Adrenal gland (tissue), 12 donors: ENCODE data around the gene MRGPRF. TPM values are rescaled to one million over a fixed set of nuclear protein-coding genes. Genes with fewer than 3 reads are reported as not detected.

Experiments
- DNase-seq, 7 donors: peaks; one replicate each; pipeline ENCODE4 v3.0.0-alpha.2; 2019 to 2020
- H3K27ac ChIP-seq, 5 donors: fragments of 200-600 bp; sonication (generic) in 4 of 5; 1 replicate in 3 of 5; 2 replicates in 2 of 5; pipeline versions ENCODE4 v1.5.1 to v1.8.0; 2016 to 2020; ENCODE audit warnings: mild to moderate bottlenecking in 1 of 5
- H3K27me3 ChIP-seq: fragments of 200-600 bp; 2 replicates; pipeline ENCODE4 v1.8.0; 2021
- H3K36me3 ChIP-seq, 2 donors: fragments of 200-600 bp; replicated peaks in 1 of 2; 1 replicate in 1 of 2; 2 replicates in 1 of 2; pipeline versions ENCODE4 v1.5.1 to v1.8.0; 2018 to 2022
- H3K4me1 ChIP-seq, 2 donors: fragments of 200-600 bp; replicated peaks in 1 of 2; 1 replicate in 1 of 2; 2 replicates in 1 of 2; pipeline versions ENCODE4 v1.5.1 to v1.8.0; 2018 to 2021
- H3K4me3 ChIP-seq, 4 donors: fragments of 200-600 bp; sonication (generic) in 3 of 4; one replicate each; pipeline ENCODE4 v1.5.1; 2016 to 2018
- H3K9me3 ChIP-seq, 3 donors: fragments of 200-600 bp; sonication (generic) in 1 of 3; replicated peaks in 1 of 3; 1 replicate in 2 of 3; 2 replicates in 1 of 3; pipeline versions ENCODE4 v1.5.1 to v1.8.0; 2016 to 2021
- CTCF ChIP-seq, 6 experiments: fragments of 450-650 bp in 4 of 6; fragments of 200-600 bp in 2 of 6; sonication (generic) in 1 of 6; IDR thresholded peaks; 1 replicate in 5 of 6; 2 replicates in 1 of 6; pipeline versions ENCODE4 v1.5.1 to v1.8.0; 2016 to 2021; ENCODE audit warnings: antibody characterized with exemption in 6 of 6, mild to moderate bottlenecking in 2 of 6, moderate library complexity in 1 of 6
- POLR2A ChIP-seq, 2 donors: fragments of 450-650 bp; IDR thresholded peaks; one replicate each; pipeline ENCODE4 v1.6.1; 2017; ENCODE audit warnings: antibody characterized with exemption in 2 of 2, mild to moderate bottlenecking in 2 of 2, moderate library complexity in 1 of 2
- whole genome bisulfite sequencing, 4 donors: extraction: QIAGEN DNeasy Blood & Tissue Kit in 2 of 4; methylation state at CpG; one replicate each; pipeline versions ENCODE4 v1.1.5 to v1.1.7; 2013 to 2017; 5-methylcytosine and 5-hydroxymethylcytosine counted together
- intact Hi-C, 2 donors: fragments of 100-400 bp; cut with DNase I; formaldehyde crosslinking; loops; one replicate each; pipeline versions ENCODE4 v1.14.1 to v1.15.0; 2022 to 2023
- polyA plus RNA-seq, 3 donors: library from polyadenylated mRNA; stranded (reverse); fragments of 200-250 nt in 2 of 3; fragments of 350-450 nt in 1 of 3; fragmentation: Illumina TruSeq in 1 of 3; extraction: RNeasy Lipid Tissue Mini Kit (QIAGEN cat#74804) in 1 of 3; gene quantifications; one replicate each; pipeline ENCODE4 v1.2.3, GENCODE V29; 2013 to 2014
- total RNA-seq, 9 donors: library from RNA; depleted of rRNA in 4 of 9; stranded (reverse); fragments of >200 nt in 4 of 9; fragments of 120-200 nt in 1 of 9; fragmentation: NEBNext Ultra II Directional in 1 of 9; extraction: Animal tissue kit (Norgen Biotek cat#: 25700) in 1 of 9; gene quantifications; one replicate each; pipeline versions ENCODE4 v1.1.0 to v1.2.4, GENCODE V29; 2013 to 2023
- donor health status: healthy with polysubstance abuse.
- donor health status: Bipolar disorder and iron deficiency.
- donor health status: DM: yes; HTN: yes; CAD: no.
- donor health status: DM: no; HTN: no; CAD: no.
- donor health status: DM: no; HTN: no; CAD: no.
- donor health status: DM: yes; HTN: yes; CAD: no.

The MRGPRF gene
- total and polyA plus RNA-seq, 12 donors: 0.33 to 14.6 (median 4.3) TPM

- no peaks in the 10 kb centered on the region for H3K4me1 ChIP-seq
- TF ChIP-seq CTCF (IDR thresholded peaks at IDR 0.05) (no peak), POLR2A (IDR thresholded peaks at IDR 0.05) (no peak)
- H3K36me3 ChIP-seq: no peaks in the 10 kb centered on the region
- no peak overlapping the region for H3K27ac ChIP-seq
- no peaks in the 10 kb centered on the region for H3K9me3 ChIP-seq
- no peaks in the 10 kb centered on the region for H3K27me3 ChIP-seq
- 84 to 92% (median 86%) methylated on average over 8 to 10 of the region's 10 CpGs for WGBS, 4 donors
- no peak for DNase-seq
- intact Hi-C loops: no loop called here
- no peak overlapping the region for H3K4me3 ChIP-seq
Observed at GRCh38 chr11:69022260-69022659, 9.2 kb upstream of the MRGPRF start.

- Histone ChIP-seq H3K36me3 (no peaks in the 10 kb centered on the region), H3K27me3 (no peaks in the 10 kb centered on the region), H3K4me3 (no peak overlapping the region), H3K9me3 (no peaks in the 10 kb centered on the region), H3K4me1 (no peaks in the 10 kb centered on the region), H3K27ac (no peak overlapping the region)
- no peak for DNase-seq
- intact Hi-C loops: no loop called here
- WGBS, 4 donors: 79 to 83% (median 82%) methylated on average over 13 of the region's 13 CpGs
- TF ChIP-seq CTCF (IDR thresholded peaks at IDR 0.05) (no peak), POLR2A (IDR thresholded peaks at IDR 0.05) (no peak)
Observed at GRCh38 chr11:69018924-69019323, 5.9 kb upstream of the MRGPRF start.

GRCh38 chr11:69017951-69018350 is 4.9 kb upstream of the MRGPRF start:
- intact Hi-C loops: no loop called here
- Histone ChIP-seq H3K27me3 (no peaks in the 10 kb centered on the region), H3K9me3 (no peaks in the 10 kb centered on the region), H3K36me3 (no peaks in the 10 kb centered on the region), H3K4me3 (no peak overlapping the region), H3K4me1 (no peaks in the 10 kb centered on the region), H3K27ac (no peak overlapping the region)
- 80 to 89% (median 84%) methylated on average over 9 to 10 of the region's 10 CpGs for WGBS, 4 donors
- no peak for DNase-seq
- TF ChIP-seq CTCF (IDR thresholded peaks at IDR 0.05) (no peak), POLR2A (IDR thresholded peaks at IDR 0.05) (no peak)

GRCh38 chr11:69014898-69015549 is 2.0 kb upstream of the MRGPRF start:
- H3K4me3 ChIP-seq: no peak overlapping the region
- peak overlapping the region in 2 of 5 donors; percentile 60 to 89 for H3K27ac ChIP-seq
- 69 to 80% (median 73%) methylated on average over 9 of the region's 9 CpGs for WGBS, 4 donors
- H3K27me3 ChIP-seq: peaks cover 16% of the 10 kb centered on the region
- intact Hi-C loops: no loop called here
- TF ChIP-seq POLR2A (IDR thresholded peaks at IDR 0.05) (no peak), CTCF (IDR thresholded peaks at IDR 0.05) (no peak)
- no peaks in the 10 kb centered on the region for H3K4me1 ChIP-seq
- no peaks in the 10 kb centered on the region for H3K9me3 ChIP-seq
- H3K36me3 ChIP-seq: no peaks in the 10 kb centered on the region
- no peak for DNase-seq
